ENCODE data around the gene NEUROD2. TPM values are rescaled to one million over a fixed set of nuclear protein-coding genes. Genes with fewer than 3 reads are reported as not detected.

NEUROD2 gene
- total and polyA plus RNA-seq, 10 donors = under 0.01 to 0.03 TPM; not detected in 8

- H3K36me3 ChIP-seq = peaks cover 0 to 100% (median 55%) of the 10 kb centered on the region in 6 donors
- no peak for DNase-seq
- H3K4me1 ChIP-seq = peaks cover 0 to 15% (median 4%) of the 10 kb centered on the region in 6 donors
- H3K27me3 ChIP-seq (replicated peaks in 1 of 7) = no peaks in the 10 kb centered on the region
- no peaks in the 10 kb centered on the region for H3K9me3 ChIP-seq
- no peak overlapping the region for H3K27ac ChIP-seq
- no peak overlapping the region for H3K4me3 ChIP-seq
- TF ChIP-seq, protein P1, sequence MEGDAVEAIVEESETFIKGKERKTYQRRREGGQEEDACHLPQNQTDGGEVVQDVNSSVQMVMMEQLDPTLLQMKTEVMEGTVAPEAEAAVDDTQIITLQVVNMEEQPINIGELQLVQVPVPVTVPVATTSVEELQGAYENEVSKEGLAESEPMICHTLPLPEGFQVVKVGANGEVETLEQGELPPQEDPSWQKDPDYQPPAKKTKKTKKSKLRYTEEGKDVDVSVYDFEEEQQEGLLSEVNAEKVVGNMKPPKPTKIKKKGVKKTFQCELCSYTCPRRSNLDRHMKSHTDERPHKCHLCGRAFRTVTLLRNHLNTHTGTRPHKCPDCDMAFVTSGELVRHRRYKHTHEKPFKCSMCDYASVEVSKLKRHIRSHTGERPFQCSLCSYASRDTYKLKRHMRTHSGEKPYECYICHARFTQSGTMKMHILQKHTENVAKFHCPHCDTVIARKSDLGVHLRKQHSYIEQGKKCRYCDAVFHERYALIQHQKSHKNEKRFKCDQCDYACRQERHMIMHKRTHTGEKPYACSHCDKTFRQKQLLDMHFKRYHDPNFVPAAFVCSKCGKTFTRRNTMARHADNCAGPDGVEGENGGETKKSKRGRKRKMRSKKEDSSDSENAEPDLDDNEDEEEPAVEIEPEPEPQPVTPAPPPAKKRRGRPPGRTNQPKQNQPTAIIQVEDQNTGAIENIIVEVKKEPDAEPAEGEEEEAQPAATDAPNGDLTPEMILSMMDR (IDR thresholded peaks at IDR 0.05 in 8 of 11, conservative IDR thresholded peaks at IDR 0.05 in 3 of 11) = no peak
- TF ChIP-seq POLR2AphosphoS5 (IDR thresholded peaks at IDR 0.05) = no peak
- TF ChIP-seq POLR2A (IDR thresholded peaks at IDR 0.05) = no peak
- intact Hi-C loops (cut with DNase I; ENCODE audit: low total_unique reads) = no loop called here
- 83 to 93% (median 86%) methylated on average over 2 of the region's 2 CpGs for WGBS, 5 donors
Measured at GRCh38 chr17:39555368-39555767, 52.4 kb downstream of the NEUROD2 start.

Other genes starting within 250 kb of the NEUROD2 start
- 10 to 100 TPM; 23.4 to 28.0 (median 24.3) TPM for gene FBXL20, start 206.3 kb downstream of the NEUROD2 start, total RNA-seq
- gene FBXL20, start 206.3 kb downstream of the NEUROD2 start, polyA plus RNA-seq = 1 to 10 TPM; 1.9 to 3.6 (median 2.2) TPM
- gene MED1, start 156.7 kb downstream of the NEUROD2 start, total RNA-seq = 10 to 100 TPM; 29.7 to 43.9 (median 39.1) TPM
- 10 to 100 TPM in 1 of 3 donors, 1 to 10 TPM in 2; 4.4 to 10.2 (median 4.9) TPM for gene MED1, start 156.7 kb downstream of the NEUROD2 start, polyA plus RNA-seq
- 10 to 100 TPM; 69.5 to 88.1 (median 79.1) TPM for gene CDK12, start 146.4 kb downstream of the NEUROD2 start, total RNA-seq
- gene CDK12, start 146.4 kb downstream of the NEUROD2 start, polyA plus RNA-seq = 10 to 100 TPM in 1 of 3 donors, 1 to 10 TPM in 2; 6.9 to 13.6 (median 8.6) TPM
- gene PPP1R1B, start 19.0 kb upstream of the NEUROD2 start, total RNA-seq = not detected
- under 1 TPM in 2 of 3 donors, not detected in 1; 0.06 to 0.26 TPM for gene PPP1R1B, start 19.0 kb upstream of the NEUROD2 start, polyA plus RNA-seq
- 100 to 1,000 TPM in 3 of 7 donors, 10 to 100 TPM in 4; 73.9 to 166 (median 98.7) TPM for gene STARD3, start 29.2 kb upstream of the NEUROD2 start, total RNA-seq
- 100 to 1,000 TPM in 2 of 3 donors, 10 to 100 TPM in 1; 59.5 to 119 (median 102) TPM for gene STARD3, start 29.2 kb upstream of the NEUROD2 start, polyA plus RNA-seq
- 1 to 10 TPM; 1.5 to 3.1 (median 2.2) TPM for gene TCAP, start 57.4 kb upstream of the NEUROD2 start, total RNA-seq
- 1 to 10 TPM; 1.6 to 3.2 (median 2.0) TPM for gene TCAP, start 57.4 kb upstream of the NEUROD2 start, polyA plus RNA-seq
- gene PNMT, start 60.5 kb upstream of the NEUROD2 start, total RNA-seq = 1 to 10 TPM in 1 of 7 donors, under 1 TPM in 2, not detected in 4; 0.47 to 2.4 (median 0.51) TPM
- under 1 TPM; 0.28 to 0.93 (median 0.80) TPM for gene PNMT, start 60.5 kb upstream of the NEUROD2 start, polyA plus RNA-seq
- gene PGAP3, start 80.1 kb upstream of the NEUROD2 start, total RNA-seq = 10 to 100 TPM; 15.5 to 27.4 (median 20.7) TPM
- 10 to 100 TPM; 11.5 to 21.3 (median 18.3) TPM for gene PGAP3, start 80.1 kb upstream of the NEUROD2 start, polyA plus RNA-seq
- 10 to 100 TPM in 5 of 7 donors, 1 to 10 TPM in 2; 8.5 to 15.9 (median 13.8) TPM for gene ERBB2, start 92.1 kb upstream of the NEUROD2 start, total RNA-seq
- gene ERBB2, start 92.1 kb upstream of the NEUROD2 start, polyA plus RNA-seq = 1 to 10 TPM; 3.4 to 6.6 (median 4.3) TPM
- gene MIEN1, start 122.6 kb upstream of the NEUROD2 start, total RNA-seq = 10 to 100 TPM; 28.0 to 58.2 (median 40.5) TPM
- 10 to 100 TPM; 60.9 to 85.2 (median 78.7) TPM for gene MIEN1, start 122.6 kb upstream of the NEUROD2 start, polyA plus RNA-seq
- 1 to 10 TPM in 2 of 7 donors, under 1 TPM in 4, not detected in 1; 0.51 to 1.9 (median 0.66) TPM for gene GRB7, start 130.0 kb upstream of the NEUROD2 start, total RNA-seq
- gene GRB7, start 130.0 kb upstream of the NEUROD2 start, polyA plus RNA-seq = under 1 TPM; 0.04 to 0.19 (median 0.14) TPM

Measured in spleen (tissue), 11 donors.